Measurements from ENCODE around the gene ATP9B. TPM values are rescaled to one million over a fixed set of nuclear protein-coding genes. Genes with fewer than 3 reads are reported as not detected.

Gene ATP9B
- total RNA-seq, 1 donor from 2014 or later: 33.2 TPM

DNA sequence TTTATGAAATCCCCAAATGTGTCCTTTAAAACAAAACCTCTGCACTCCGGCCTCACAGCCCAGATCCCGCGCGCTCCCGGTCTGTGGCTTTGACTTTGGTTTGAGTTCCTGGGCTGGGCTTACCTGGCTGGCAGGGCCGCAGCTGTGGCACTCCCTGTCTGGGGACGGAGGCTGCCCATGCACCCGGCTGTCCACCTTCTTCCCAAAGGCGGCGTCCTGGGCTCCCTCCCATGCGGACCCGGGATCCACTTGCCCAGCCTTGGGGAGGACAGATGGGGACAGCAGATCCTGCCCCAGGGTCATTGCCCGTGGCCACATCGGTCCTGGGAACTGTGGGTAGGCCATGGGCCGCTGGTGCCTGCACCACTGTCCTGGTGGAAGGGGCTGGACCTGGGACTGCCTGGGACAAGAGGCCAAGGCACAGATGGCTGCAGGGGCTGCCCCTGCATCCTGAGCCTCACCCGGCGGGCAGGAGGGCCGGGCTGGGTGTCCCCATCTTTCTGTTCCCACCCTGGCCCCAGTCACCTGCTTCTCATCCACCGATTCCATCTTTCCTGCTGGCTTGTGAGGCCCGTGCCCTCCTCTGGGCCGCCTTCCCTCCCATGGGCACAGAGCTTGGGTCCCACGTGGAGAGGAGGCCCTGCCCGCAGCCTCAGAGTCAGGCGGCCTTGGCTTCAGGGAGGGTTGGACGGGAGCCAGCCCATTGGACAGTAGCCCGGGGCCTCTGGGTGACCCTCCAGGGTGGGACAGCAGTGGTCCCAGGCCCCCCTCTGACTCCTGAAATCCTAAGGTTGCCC, 354.2 kb downstream of the ATP9B start:
- Histone ChIP-seq H3F3A (ENCODE audit: low read depth) (peaks cover 14% of the 10 kb centered on the region), H3K9ac (no peak overlapping the region), H3K9me3 (ENCODE audit: low read depth) (no peaks in the 10 kb centered on the region), H2AFZ (replicated peaks) (no peak overlapping the region), H3K4me1 (peaks cover 8% of the 10 kb centered on the region), H3K4me3 (no peak overlapping the region), H3K27ac (no peak overlapping the region), H4K20me1 (ENCODE audit: low read depth) (no peaks in the 10 kb centered on the region), H3K4me2 (no peak overlapping the region), H3K79me2 (ENCODE audit: low read depth) (no peaks in the 10 kb centered on the region), H3K27me3 (no peaks in the 10 kb centered on the region), H3K36me3 (no peaks in the 10 kb centered on the region)
- no peak overlapping the region for H3K27ac Mint-ChIP-seq
- peaks cover 29% of the 10 kb centered on the region for H3K4me1 Mint-ChIP-seq
- TF ChIP-seq EZH2 (IDR thresholded peaks at IDR 0.05) (no peak), EZH2phosphoT487 (IDR thresholded peaks at IDR 0.05) (no peak)
- TF ChIP-seq, protein P1, sequence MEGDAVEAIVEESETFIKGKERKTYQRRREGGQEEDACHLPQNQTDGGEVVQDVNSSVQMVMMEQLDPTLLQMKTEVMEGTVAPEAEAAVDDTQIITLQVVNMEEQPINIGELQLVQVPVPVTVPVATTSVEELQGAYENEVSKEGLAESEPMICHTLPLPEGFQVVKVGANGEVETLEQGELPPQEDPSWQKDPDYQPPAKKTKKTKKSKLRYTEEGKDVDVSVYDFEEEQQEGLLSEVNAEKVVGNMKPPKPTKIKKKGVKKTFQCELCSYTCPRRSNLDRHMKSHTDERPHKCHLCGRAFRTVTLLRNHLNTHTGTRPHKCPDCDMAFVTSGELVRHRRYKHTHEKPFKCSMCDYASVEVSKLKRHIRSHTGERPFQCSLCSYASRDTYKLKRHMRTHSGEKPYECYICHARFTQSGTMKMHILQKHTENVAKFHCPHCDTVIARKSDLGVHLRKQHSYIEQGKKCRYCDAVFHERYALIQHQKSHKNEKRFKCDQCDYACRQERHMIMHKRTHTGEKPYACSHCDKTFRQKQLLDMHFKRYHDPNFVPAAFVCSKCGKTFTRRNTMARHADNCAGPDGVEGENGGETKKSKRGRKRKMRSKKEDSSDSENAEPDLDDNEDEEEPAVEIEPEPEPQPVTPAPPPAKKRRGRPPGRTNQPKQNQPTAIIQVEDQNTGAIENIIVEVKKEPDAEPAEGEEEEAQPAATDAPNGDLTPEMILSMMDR (IDR thresholded peaks at IDR 0.05): no peak
- peaks cover 8% of the 10 kb centered on the region for H3K27me3 Mint-ChIP-seq (ENCODE audit: insufficient read depth, low read depth)
- DNase-seq (ENCODE audit: low spot score): no peak
- H3K9me3 Mint-ChIP-seq: no peaks in the 10 kb centered on the region
- H3K36me3 Mint-ChIP-seq: peaks cover 1% of the 10 kb centered on the region
- H3K4me3 Mint-ChIP-seq: no peak overlapping the region

DNA sequence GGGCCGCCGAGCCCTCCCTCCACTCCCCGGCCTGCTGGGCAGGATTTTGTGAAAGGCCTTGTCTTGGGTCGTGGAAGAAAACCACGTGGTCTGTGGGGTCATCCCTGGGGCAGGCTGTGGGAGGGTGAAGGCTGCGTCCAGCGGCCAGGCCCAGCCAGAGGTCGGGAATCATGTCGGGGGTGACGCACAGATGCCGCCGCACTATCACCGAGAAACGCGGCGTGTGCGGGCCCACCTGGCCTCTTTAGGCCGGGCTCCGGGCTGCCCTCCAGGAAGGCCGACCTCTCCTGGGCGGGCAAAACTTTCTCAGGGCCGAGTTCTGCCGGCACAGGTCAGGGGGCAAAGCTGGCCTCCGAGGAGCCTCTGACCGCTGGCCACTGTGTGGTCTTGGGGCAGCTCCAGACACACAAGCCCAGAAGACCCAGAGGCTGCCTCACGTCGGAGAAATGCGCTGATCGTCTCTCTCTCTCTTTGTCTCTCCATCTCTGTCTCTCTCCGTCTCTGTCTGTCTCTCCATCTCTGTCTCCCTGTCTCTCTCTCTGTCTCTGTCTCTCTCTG, 354.9 kb downstream of the ATP9B start:
- Mint-ChIP-seq H3K27ac (no peak overlapping the region), H3K36me3 (peaks cover 1% of the 10 kb centered on the region), H3K9me3 (no peaks in the 10 kb centered on the region), H3K27me3 (ENCODE audit: insufficient read depth, low read depth) (peaks cover 8% of the 10 kb centered on the region), H3K4me1 (peaks cover 31% of the 10 kb centered on the region), H3K4me3 (no peak overlapping the region)
- Histone ChIP-seq H3K4me3 (no peak overlapping the region), H2AFZ (replicated peaks) (no peak overlapping the region), H3K4me1 (peaks cover 8% of the 10 kb centered on the region), H3K9me3 (ENCODE audit: low read depth) (no peaks in the 10 kb centered on the region), H3K36me3 (no peaks in the 10 kb centered on the region), H3K27ac (no peak overlapping the region), H3K9ac (no peak overlapping the region), H3F3A (ENCODE audit: low read depth) (peaks cover 14% of the 10 kb centered on the region), H3K4me2 (no peak overlapping the region), H3K79me2 (ENCODE audit: low read depth) (no peaks in the 10 kb centered on the region), H4K20me1 (ENCODE audit: low read depth) (no peaks in the 10 kb centered on the region), H3K27me3 (no peaks in the 10 kb centered on the region)
- no peak for DNase-seq (ENCODE audit: low spot score)
- no peak for TF ChIP-seq EZH2phosphoT487 (IDR thresholded peaks at IDR 0.05)
- TF ChIP-seq, protein P1 (IDR thresholded peaks at IDR 0.05): no peak
- no peak for TF ChIP-seq EZH2 (IDR thresholded peaks at IDR 0.05)

DNA sequence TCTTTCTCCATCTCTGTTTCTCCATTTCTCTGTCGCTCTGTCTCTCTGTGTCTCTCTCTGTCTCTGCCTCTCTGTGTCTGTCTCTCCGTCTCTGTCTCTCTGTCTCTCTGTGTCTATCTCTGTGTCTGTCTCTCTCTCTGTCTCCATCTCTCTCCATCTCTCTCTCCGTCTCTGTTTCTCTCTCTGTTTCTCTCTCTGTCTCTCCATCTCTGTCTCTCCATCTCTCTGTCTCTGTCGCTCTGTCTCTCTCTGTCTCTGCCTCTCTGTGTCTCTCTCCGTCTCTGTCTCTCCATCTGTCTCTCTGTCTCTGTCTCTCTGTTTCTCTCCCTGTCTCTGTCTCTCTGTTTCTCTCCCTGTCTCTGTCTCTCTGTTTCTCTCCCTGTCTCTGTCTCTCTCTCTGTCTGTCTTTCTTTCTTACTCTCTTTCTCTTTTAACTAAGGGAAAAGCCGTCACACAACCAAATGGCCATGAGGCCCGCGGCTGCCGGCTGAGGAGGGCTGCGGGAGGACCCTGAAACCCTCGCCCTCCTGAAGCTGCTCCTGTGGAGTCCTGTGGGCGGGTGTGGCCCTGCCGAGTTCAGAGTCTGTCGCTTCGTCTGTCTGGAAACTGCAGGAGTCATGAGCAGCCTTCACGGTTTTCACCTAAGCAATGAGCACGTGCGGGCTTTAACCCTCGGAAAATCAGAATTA, 355.8 kb downstream of the ATP9B start:
- H3K4me1 ChIP-seq: peaks cover 8% of the 10 kb centered on the region
- no peaks in the 10 kb centered on the region for H3K27me3 ChIP-seq
- no peak overlapping the region for H3K4me3 ChIP-seq
- no peaks in the 10 kb centered on the region for H3K9me3 ChIP-seq (ENCODE audit: low read depth)
- H3K27me3 Mint-ChIP-seq (ENCODE audit: insufficient read depth, low read depth): peaks cover 5% of the 10 kb centered on the region
- no peak overlapping the region for H2AFZ ChIP-seq (replicated peaks)
- no peaks in the 10 kb centered on the region for H3K9me3 Mint-ChIP-seq
- no peak overlapping the region for H3K9ac ChIP-seq
- H3K36me3 Mint-ChIP-seq: no peaks in the 10 kb centered on the region
- DNase-seq (ENCODE audit: low spot score): no peak
- H3K4me2 ChIP-seq: no peak overlapping the region
- no peaks in the 10 kb centered on the region for H3K36me3 ChIP-seq
- no peaks in the 10 kb centered on the region for H3K79me2 ChIP-seq (ENCODE audit: low read depth)
- H3K27ac Mint-ChIP-seq: no peak overlapping the region
- H3K4me1 Mint-ChIP-seq: peaks cover 31% of the 10 kb centered on the region
- H3F3A ChIP-seq (ENCODE audit: low read depth): peaks cover 14% of the 10 kb centered on the region
- no peak overlapping the region for H3K4me3 Mint-ChIP-seq
- H3K27ac ChIP-seq: no peak overlapping the region
- no peaks in the 10 kb centered on the region for H4K20me1 ChIP-seq (ENCODE audit: low read depth)
- TF ChIP-seq, protein P1 (IDR thresholded peaks at IDR 0.05): no peak
- TF ChIP-seq EZH2 (IDR thresholded peaks at IDR 0.05) (no peak), EZH2phosphoT487 (IDR thresholded peaks at IDR 0.05) (no peak)
